Measurements from ENCODE around the gene NEDD4L. TPM values are rescaled to one million over a fixed set of nuclear protein-coding genes. Genes with fewer than 3 reads are reported as not detected.

The NEDD4L gene
- total RNA-seq, 1 experiment from 2014 or later, result 57.4 TPM

- H3F3A ChIP-seq (ENCODE audit: insufficient read depth, low read depth), result peaks cover 8% of the 10 kb centered on the region
- H3K27ac ChIP-seq, result peak overlapping the region; percentile 43
- intact Hi-C loops (cut with micrococcal nuclease; ENCODE audit: unreplicated experiment), result no loop called here
- H2AFZ ChIP-seq, result no peak overlapping the region
- H3K4me2 ChIP-seq, result peak overlapping the region; percentile 66
- DNase-seq, result peak in 1 of 2 experiments; percentile 54
- TF ChIP-seq CTCF (conservative IDR thresholded peaks at IDR 0.05), result no peak
- TF ChIP-seq EZH2 (IDR thresholded peaks at IDR 0.05; ENCODE audit: low read depth), result no peak
- POLR2A ChIA-PET (ENCODE audit: unreplicated experiment), result interaction anchor here (0.6 to 1.1 kb wide), 2 partner anchors 16 to 67 kb away, joined by 4 to 7 read pairs; no protein-coding TSS in a partner anchor
- no peaks in the 10 kb centered on the region for H3K36me3 ChIP-seq (ENCODE audit: low read depth)
- no peaks in the 10 kb centered on the region for H3K9me2 ChIP-seq (ENCODE audit: insufficient read depth)
- H3K9me3 ChIP-seq (ENCODE audit: insufficient read depth, low read depth), result no peaks in the 10 kb centered on the region
- CTCF ChIA-PET, result no interaction called here
- peaks cover 30% of the 10 kb centered on the region for H3K4me1 ChIP-seq (replicated peaks; ENCODE audit: insufficient read depth)
- H3K27me3 ChIP-seq (ENCODE audit: insufficient read depth, low read depth), result no peaks in the 10 kb centered on the region
- peak overlapping the region; percentile 44; the same call in 1 of the 2 replicates for H3K4me3 ChIP-seq
- peaks cover 86% of the 10 kb centered on the region for H3K79me2 ChIP-seq (ENCODE audit: low read depth)
- H4K20me1 ChIP-seq (ENCODE audit: insufficient read depth), result no peaks in the 10 kb centered on the region
- BruUV-seq (replicated peaks), result TSS peak; percentile 33
Observed at GRCh38 chr18:58196164-58196563, 152.1 kb downstream of the NEDD4L start.

- Histone ChIP-seq H2AFZ (no peak overlapping the region), H3K9me2 (ENCODE audit: insufficient read depth) (no peaks in the 10 kb centered on the region), H4K20me1 (ENCODE audit: insufficient read depth) (no peaks in the 10 kb centered on the region), H3K9me3 (ENCODE audit: insufficient read depth, low read depth) (no peaks in the 10 kb centered on the region), H3K4me1 (replicated peaks; ENCODE audit: insufficient read depth) (peaks cover 30% of the 10 kb centered on the region), H3K4me3 (no peak overlapping the region), H3K79me2 (ENCODE audit: low read depth) (peaks cover 76% of the 10 kb centered on the region), H3K4me2 (no peak overlapping the region; the same call in 1 of the 2 replicates), H3K27me3 (ENCODE audit: insufficient read depth, low read depth) (no peaks in the 10 kb centered on the region), H3K36me3 (ENCODE audit: low read depth) (no peaks in the 10 kb centered on the region), H3F3A (ENCODE audit: insufficient read depth, low read depth) (peaks cover 18% of the 10 kb centered on the region), H3K27ac (no peak overlapping the region; the same call in 1 of the 2 replicates)
- TF ChIP-seq EZH2 (IDR thresholded peaks at IDR 0.05; ENCODE audit: low read depth), result no peak
- TF ChIP-seq CTCF (conservative IDR thresholded peaks at IDR 0.05), result no peak
- CTCF ChIA-PET, result interaction anchor here (0.6 kb wide), 1 partner anchor 57 kb away, joined by 8 read pairs; no protein-coding TSS in a partner anchor
- intact Hi-C loops (cut with micrococcal nuclease; ENCODE audit: unreplicated experiment), result no loop called here
- BruUV-seq (replicated peaks), result no TSS peak
- POLR2A ChIA-PET (ENCODE audit: unreplicated experiment), result no interaction called here
- no peak for DNase-seq
Observed at GRCh38 chr18:58196881-58197872, 153.2 kb downstream of the NEDD4L start.

GRCh38 chr18:58201268-58201667 is 157.2 kb downstream of the NEDD4L start:
- H3K4me3 ChIP-seq, result no peak overlapping the region
- H3K27me3 ChIP-seq (ENCODE audit: insufficient read depth, low read depth), result no peaks in the 10 kb centered on the region
- H3K27ac ChIP-seq, result no peak overlapping the region
- no TSS peak for BruUV-seq (replicated peaks)
- H2AFZ ChIP-seq, result no peak overlapping the region
- peaks cover 65% of the 10 kb centered on the region for H3K79me2 ChIP-seq (ENCODE audit: low read depth)
- no peak overlapping the region for H3K4me2 ChIP-seq
- POLR2A ChIA-PET (ENCODE audit: unreplicated experiment), result interaction anchor here (0.7 kb wide), 1 partner anchor 12 kb away, joined by 5 read pairs; no protein-coding TSS in a partner anchor
- CTCF ChIA-PET, result interaction anchor here (1.3 kb wide), 1 partner anchor 121 kb away, joined by 3 read pairs; no protein-coding TSS in a partner anchor
- no peak for DNase-seq
- H3F3A ChIP-seq (ENCODE audit: insufficient read depth, low read depth), result peaks cover 29% of the 10 kb centered on the region
- no peaks in the 10 kb centered on the region for H3K36me3 ChIP-seq (ENCODE audit: low read depth)
- H3K9me2 ChIP-seq (ENCODE audit: insufficient read depth), result no peaks in the 10 kb centered on the region
- no peaks in the 10 kb centered on the region for H4K20me1 ChIP-seq (ENCODE audit: insufficient read depth)
- H3K9me3 ChIP-seq (ENCODE audit: insufficient read depth, low read depth), result no peaks in the 10 kb centered on the region
- peaks cover 26% of the 10 kb centered on the region for H3K4me1 ChIP-seq (replicated peaks; ENCODE audit: insufficient read depth)
- intact Hi-C loops (cut with micrococcal nuclease; ENCODE audit: unreplicated experiment), result no loop called here
- TF ChIP-seq EZH2 (IDR thresholded peaks at IDR 0.05; ENCODE audit: low read depth) (no peak), CTCF (conservative IDR thresholded peaks at IDR 0.05) (no peak)

All from PC-9 (cell line).